Inferior parietal cortex (tissue), 1 donor: Measurements from ENCODE around the gene PCYT2.

Experiments used
- DNase-seq: peaks from one replicate; pipeline ENCODE4 v3.0.0-alpha.2; 2016; ENCODE audit errors: extremely low spot score

PCYT2 gene

GRCh38 chr17:81858967-81859905, 52.0 kb downstream of the PCYT2 start:
- DNase-seq: no peak

GRCh38 chr17:81858170-81858966, 52.8 kb downstream of the PCYT2 start:
- no peak for DNase-seq

- DNase-seq: no peak
Measured at GRCh38 chr17:81854974-81855774, 56.0 kb downstream of the PCYT2 start.

GRCh38 chr17:81852237-81852636, 59.0 kb downstream of the PCYT2 start:
- DNase-seq: no peak

GRCh38 chr17:81851423-81851822, 59.8 kb downstream of the PCYT2 start:
- no peak for DNase-seq
